Stimulated activated CD4-positive, alpha-beta T cell treated with anti-CD3 and anti-CD28 coated beads, Interleukin-1b, Interleukin-23, amount 100 ng/mL, for 1 hour (primary cell): ENCODE data around the gene SDHA.
"Not testable (repeated sequence)": the region's sequence is repeated elsewhere in the genome, so short reads cannot be mapped to it uniquely, and the experiment has no call there.

ENCODE experiments used
- DNase-seq, 2 donors: peaks; one replicate each; pipeline ENCODE4 v3.0.0-alpha.2; 2020; ENCODE audit warnings: low read depth in 2 of 2

Gene SDHA

GRCh38 chr5:222951-223715, 5.0 kb downstream of the SDHA start:
- not testable (repeated sequence) for DNase-seq

GRCh38 chr5:223791-224190, 5.7 kb downstream of the SDHA start:
- no peak for DNase-seq

- no peak for DNase-seq
Measured at GRCh38 chr5:225334-225733, 7.2 kb downstream of the SDHA start.

- DNase-seq: not testable (repeated sequence)
Measured at GRCh38 chr5:227375-227774, 9.3 kb downstream of the SDHA start.

- no peak for DNase-seq
Measured at GRCh38 chr5:228886-229285, 10.8 kb downstream of the SDHA start.

GRCh38 chr5:230711-231110, 12.6 kb downstream of the SDHA start:
- no peak for DNase-seq

- no peak for DNase-seq
Measured at GRCh38 chr5:231661-232060, 13.5 kb downstream of the SDHA start.

GRCh38 chr5:233426-233825, 15.3 kb downstream of the SDHA start:
- not testable (repeated sequence) for DNase-seq

GRCh38 chr5:234450-234849, 16.3 kb downstream of the SDHA start:
- no peak for DNase-seq

- not testable (repeated sequence) for DNase-seq
Measured at GRCh38 chr5:235527-235926, 17.4 kb downstream of the SDHA start.

GRCh38 chr5:237931-238330, 19.8 kb downstream of the SDHA start:
- not testable (repeated sequence) for DNase-seq

GRCh38 chr5:240550-240949, 22.4 kb downstream of the SDHA start:
- not testable (repeated sequence) for DNase-seq

- DNase-seq: not testable (repeated sequence)
Measured at GRCh38 chr5:241045-241669, 23.0 kb downstream of the SDHA start.

- not testable (repeated sequence) for DNase-seq
Measured at GRCh38 chr5:243683-244367, 25.7 kb downstream of the SDHA start.

- not testable (repeated sequence) for DNase-seq
Measured at GRCh38 chr5:245717-246116, 27.6 kb downstream of the SDHA start.

GRCh38 chr5:250396-250795, 32.3 kb downstream of the SDHA start:
- not testable (repeated sequence) for DNase-seq

- not testable (repeated sequence) for DNase-seq
Measured at GRCh38 chr5:251016-251415, 32.9 kb downstream of the SDHA start.

GRCh38 chr5:251538-251937, 33.4 kb downstream of the SDHA start:
- DNase-seq: not testable (repeated sequence)

GRCh38 chr5:251975-252374, 33.9 kb downstream of the SDHA start:
- DNase-seq: not testable (repeated sequence)

- DNase-seq: no peak
Measured at GRCh38 chr5:252546-252945, 34.4 kb downstream of the SDHA start.

- not testable (repeated sequence) for DNase-seq
Measured at GRCh38 chr5:254322-254721, 36.2 kb downstream of the SDHA start.

GRCh38 chr5:255116-255515, 37.0 kb downstream of the SDHA start:
- not testable (repeated sequence) for DNase-seq

GRCh38 chr5:256347-256746, 38.2 kb downstream of the SDHA start:
- not testable (repeated sequence) for DNase-seq
